ENCODE measurements around the gene EIF4A3.
A peak's percentile ranks its signal among the peaks of the same experiment; 100 is the strongest.

EIF4A3 gene

DNA sequence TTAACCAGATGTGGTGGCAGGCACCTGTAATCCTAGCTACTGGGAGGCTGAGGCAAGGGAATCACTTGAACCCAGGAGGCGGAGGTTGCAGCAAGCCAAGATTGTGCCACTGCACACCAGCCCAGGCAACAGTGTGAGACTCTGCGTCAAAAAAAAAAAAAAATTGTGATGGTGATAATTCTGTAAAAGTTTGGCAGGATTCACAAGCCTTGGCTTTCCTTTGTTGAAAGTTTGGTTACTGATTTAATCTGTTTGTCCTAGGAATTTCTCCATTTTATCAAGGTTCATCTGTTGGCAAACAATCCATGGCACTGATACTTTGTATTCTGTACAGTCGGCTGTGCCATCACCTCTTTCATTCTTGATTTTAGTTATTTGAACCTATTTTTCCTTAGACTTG, 15.9 kb downstream of the EIF4A3 start:
- DNase-seq, result no peak

DNA sequence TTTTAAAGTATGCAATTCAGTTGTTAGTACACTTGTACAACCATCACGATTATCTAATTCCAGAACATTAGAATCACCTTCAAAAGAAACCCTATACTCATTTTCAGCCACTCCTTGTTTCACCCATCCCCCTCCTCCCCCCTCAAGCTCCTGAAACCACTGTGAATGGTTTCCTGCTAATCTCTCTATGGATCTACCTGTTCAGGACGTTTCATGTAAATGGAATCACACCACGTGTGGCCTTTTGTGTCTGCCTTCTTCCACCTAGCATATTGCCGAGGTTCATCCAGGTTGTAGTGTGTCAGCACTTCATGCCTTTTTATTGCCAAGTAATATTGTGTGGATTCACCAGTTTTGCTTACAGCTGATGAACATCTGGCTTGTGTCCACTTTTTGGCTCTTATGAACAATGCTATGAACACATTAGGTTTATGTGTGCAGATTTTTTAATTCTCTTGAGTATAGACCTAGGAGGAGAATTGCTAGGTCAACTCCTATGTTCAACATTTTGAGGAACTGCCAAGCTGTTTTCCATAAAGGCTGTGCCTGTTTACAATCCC, 17.8 kb downstream of the EIF4A3 start:
- no peak for DNase-seq

DNA sequence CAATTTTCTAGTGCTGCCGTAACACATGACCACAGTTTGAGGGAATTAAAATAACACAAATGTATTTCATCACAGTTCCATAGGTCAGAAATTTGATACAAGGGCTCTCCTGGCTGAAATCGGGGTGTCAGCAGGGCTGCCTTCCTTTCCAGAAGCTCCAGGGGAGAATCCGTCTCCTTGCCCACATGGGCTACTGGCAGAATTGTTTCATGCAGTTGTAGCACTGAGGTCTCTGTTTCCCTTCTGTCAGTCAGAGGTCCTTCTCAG, 20.5 kb downstream of the EIF4A3 start:
- no peak for DNase-seq

DNA sequence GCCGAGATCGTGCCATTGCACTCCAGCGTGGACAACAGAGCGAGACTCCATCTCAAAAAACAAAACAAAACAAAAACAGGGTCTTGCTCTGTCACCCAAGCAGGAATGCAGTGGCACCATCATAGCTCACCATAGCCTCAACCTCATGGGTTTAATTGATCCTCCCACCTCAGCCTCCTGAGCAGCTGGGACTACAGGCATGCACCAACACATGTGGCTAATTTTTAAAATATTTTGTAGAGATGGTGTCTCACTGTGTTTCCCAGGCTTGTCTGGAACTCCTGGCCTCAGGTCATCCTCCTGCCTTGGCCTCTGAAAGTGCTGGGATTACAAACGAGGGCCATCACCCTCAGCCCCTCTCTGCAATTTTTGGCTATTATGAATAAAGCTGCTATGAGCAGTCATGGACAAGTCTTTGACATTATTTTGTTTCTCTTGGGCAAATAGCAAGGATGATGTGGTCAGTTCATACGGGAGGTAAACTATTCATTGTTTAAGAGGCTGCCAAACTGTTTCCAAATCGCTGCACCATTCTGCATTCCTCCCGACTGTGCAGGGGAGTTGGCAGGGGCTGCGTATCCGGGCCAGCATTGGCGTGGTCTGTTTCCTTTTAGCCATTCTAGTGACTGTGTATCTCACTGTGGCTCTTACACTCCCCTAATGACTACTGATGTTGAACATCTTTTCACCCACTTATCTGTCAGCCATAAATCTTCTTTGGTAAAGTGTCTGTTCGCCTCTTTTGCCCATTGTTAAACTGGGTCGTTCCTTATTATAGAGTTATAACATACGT, 21.1 kb downstream of the EIF4A3 start:
- peak; percentile 61 for DNase-seq

DNA sequence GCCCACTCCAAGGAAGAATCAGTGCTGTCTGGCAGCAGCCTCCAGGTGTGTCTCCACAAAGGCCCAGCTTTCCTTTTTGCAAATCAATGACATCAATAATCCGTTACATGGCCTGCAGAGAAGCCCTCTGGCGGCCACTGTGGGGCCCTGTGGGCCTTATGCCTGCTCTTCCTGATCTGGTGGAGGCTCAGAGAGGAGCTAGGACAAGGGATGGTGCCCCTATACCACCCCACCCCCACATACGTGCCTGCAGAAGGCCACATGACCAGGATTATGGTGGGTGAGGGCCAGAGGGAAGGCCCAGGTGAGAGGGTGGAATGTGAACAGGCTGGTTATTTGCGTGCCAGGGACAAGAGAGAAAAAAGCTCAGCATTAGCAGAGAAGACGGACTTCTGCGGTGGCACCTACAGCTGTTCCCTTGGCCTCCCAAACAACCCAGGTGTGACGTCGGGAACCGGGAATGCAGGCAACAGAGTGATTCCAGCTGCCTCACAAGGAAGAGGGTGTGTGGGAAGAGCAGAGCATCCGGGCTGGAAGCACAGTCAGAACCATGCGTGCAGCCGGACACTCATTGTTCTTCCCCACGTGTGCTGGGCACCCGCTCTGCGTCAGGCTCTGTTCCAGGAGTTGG, 22.5 kb downstream of the EIF4A3 start:
- DNase-seq, result peak; percentile 34

DNA sequence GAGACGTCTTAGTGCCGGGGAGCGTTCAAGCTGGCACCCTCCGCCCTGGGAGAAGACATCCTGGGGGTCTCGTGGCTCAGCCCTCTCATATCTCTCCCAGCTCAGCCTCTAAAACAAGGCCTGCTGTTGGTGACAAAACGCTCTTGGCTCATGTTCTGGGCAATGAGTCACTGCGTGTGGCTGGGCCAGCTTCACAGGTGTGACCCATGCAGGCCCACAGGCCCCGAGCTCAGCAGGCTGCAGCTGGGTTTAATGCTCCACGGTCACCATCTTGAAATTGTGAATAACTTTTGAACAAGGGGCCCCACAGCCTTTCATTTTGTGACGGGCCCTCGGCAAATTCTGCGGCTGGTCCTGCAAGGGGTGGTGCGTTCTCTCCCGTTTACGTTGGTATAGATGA, 23.1 kb downstream of the EIF4A3 start:
- no peak for DNase-seq

DNA sequence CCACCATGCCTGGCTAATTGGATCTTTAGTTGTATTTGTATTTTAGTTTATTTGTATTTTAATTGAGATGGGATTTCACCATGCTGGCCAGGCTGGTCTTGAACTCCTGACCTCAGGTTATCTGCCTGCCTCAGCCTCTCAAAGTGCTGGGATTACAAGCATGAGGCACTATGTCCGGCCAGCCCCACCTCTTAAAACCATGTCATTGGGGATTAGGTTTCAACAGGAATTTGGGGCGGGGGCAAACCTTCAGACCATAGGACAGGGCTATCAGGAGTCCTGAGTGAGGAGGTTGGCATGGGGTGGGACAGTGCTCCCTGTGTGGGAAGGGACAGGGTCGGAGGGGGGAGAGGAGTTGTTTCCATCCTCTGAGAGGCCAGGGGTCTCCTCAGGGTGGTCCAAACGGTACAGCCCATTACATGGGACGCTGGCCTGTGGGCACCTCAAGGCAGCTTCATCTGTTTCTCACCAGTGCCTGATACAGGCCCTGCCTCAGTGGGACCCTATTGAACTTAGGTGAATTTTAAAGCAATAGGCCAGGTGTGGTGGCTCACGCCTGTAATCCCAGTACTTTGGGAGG, 23.9 kb downstream of the EIF4A3 start:
- DNase-seq, result no peak

DNA sequence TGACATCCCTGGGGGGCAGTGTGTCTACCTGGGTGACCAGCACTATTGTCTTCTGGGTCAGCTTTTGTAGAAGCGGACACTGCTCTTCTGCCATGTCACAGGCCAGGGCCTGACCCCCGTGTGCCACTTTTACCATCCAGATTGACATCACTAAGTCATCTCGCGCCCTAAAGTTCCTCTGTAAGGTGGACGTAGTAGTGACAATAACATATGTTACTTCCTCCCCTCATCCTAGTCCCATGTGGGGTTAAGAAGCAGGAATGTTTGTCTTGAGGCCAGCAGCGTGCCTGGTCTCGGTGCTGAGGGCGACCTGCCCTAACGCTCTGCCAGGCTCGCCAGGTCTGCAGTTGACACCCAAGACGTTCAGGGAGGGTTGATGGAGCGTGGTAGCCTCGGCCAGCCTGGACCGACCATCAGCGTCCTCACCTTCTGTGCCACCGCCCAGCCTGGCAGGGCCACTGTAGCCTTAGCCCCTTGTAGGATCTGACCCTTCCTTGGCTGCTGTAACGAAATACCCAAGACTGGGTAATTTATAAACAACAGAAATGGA, 24.8 kb downstream of the EIF4A3 start:
- DNase-seq, result no peak

DNA sequence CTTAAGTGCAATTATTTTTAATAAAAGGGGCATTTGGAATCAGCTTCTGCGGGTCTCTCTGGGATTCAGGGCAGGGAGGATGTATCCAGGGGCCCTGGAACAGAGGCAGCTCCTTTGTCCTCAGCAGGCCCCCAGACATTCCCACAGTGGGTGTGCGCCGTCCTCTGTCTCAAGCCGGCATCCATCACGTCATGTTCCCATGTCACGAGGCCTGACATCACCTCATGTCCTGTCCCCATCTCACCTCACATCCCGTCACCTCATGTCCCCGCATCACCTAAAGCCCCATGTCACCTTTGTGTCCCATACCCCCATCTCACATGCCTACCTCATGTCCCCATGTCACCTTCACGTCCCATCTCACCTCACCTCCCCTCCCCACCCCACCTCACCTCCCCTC, 27.1 kb downstream of the EIF4A3 start:
- no peak for DNase-seq

DNA sequence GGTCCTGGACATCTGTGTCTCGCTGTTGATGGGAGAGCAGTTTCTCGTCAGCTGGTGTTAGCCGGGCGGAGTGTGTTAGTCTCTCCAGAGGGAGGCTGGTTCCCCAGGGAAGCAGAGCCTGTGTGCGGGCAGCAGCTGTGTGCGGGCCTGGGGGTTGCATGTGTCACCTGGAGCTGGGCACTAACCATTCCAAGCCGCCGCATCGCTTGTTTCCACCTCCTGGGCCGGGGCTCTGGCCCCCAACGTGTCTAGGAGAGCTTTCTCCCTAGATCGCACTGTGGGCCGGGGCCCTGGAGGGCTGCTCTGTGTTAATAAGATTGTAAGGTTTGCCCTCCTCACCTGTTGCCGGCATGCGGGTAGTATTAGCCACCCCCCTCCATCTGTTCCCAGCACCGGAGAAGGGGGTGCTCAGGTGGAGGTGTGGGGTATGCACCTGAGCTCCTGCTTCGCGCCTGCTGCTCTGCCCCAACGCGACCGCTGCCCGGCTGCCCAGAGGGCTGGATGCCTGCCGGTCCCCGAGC, 27.6 kb downstream of the EIF4A3 start:
- DNase-seq, result no peak

DNA sequence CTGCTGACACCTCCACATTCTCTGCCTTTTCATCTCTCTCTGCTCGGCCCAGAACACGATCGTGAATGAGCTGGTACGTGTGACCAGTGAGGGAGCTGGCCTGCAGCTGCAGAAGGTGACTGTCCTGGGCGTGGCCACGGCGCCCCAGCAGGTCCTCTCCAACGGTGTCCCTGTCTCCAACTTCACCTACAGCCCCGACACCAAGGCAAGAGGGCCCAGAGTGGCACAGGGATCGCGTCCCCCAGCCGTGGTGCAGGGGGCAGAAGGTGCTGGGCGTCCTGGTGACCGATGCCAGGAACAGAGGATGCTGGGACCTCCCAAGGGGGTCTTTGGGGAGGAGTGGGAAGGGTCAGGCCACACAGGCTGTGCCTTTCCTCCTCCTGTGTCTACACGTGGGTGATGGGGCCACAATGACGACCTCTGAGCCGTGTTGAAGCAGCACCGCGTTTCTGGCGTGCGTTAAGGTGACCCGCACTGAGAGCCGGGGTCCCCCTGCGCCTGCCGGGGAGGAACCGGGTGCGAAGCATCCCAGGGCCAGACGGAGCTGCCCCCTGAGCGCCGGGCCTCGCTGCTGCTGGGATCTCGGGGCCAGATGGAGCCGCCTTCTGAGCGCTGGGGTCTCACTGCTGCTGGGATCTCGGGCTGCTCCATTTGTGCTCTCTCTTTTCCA, 28.2 kb downstream of the EIF4A3 start:
- no peak for DNase-seq

DNA sequence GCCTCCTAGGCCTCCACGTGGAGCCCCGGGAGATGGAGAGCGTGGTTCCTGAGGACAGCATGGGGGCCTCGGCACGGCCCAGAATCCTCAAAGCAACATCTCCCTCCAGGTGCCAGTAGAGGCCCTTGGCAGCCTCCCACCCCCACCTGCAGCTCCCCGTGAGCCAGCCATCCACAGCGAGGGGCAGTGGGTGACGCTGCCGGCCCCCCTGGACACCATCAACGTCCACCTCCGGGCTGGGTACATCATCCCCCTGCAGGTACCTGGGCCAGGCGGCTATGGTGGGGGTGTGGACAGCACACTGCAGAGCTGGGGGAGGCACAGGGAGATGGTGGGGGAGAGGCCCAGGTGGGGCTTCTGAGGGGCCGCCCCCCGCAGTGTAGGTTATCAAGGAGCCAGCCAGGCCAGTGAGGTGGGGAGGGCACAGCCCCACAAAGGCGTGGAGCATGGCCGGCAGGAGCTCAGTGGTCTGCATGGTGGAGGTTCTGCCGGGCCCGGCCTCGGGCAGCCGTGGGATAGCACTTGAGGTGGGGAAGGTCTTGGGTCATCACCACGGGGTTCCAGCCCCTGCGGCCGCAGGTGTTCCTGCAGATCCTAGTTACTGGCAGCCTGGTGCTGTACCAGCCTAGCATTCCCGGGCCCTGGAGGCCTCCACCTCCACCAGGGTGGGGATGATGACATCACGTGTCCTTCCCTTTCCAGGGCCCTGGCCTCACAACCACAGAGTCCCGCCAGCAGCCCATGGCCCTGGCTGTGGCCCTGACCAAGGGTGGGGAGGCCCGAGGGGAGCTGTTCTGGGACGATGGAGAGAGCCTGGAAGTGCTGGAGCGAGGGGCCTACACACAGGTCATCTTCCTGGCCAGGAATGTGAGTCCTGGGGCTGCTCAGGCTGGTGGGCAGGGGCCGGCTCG, 29.2 kb downstream of the EIF4A3 start:
- no peak for DNase-seq

DNA sequence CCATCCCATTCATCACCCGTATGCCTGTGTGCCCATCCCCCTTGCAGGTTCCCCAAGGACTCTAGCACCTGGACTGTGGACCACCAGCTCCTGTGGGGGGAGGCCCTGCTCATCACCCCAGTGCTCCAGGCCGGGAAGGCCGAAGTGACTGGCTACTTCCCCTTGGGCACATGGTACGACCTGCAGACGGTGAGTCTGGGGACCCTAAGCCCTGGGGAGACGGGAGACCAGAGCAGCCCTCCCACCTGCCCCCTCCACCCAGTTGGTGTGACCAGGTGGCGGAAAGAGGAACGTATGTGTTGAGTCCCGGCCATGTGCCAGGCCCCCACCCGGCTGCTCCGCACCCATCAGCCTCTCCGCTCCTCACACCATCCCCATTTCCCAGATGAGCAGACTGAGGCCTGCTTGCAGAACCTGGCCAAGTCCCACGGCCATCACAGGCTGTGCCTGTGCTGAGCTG, 30.0 kb downstream of the EIF4A3 start:
- no peak for DNase-seq

DNA sequence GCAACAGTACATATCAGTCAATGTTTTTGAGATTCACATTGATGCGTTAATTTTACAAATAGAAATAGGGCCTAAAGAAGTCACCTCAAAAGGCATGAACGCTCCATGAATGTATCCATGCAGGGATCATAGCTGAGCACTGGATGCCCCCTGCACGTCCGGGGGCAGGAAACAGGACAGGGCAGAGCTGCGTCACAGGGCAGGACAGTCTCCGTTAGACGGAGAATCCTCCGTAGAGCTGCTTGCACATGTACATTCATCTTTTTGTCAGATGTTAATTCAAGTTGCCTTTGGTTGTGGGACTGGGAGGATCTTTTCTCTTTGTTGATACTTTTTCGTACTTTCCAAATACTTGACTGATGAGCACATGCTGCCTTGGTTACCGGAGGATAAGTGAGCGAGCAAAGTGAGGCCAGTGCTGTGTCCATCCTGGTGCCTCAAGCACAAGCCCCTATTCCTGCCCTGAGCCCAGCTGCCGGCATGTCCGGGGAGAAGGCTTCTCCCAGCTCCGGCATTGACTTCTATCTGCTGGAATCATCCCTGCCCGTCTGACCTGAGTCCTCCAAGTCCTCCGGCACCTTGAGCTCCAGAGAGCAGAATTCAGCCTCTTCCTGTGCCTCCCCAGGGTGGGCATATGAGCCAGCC, 30.5 kb downstream of the EIF4A3 start:
- DNase-seq, result no peak

DNA sequence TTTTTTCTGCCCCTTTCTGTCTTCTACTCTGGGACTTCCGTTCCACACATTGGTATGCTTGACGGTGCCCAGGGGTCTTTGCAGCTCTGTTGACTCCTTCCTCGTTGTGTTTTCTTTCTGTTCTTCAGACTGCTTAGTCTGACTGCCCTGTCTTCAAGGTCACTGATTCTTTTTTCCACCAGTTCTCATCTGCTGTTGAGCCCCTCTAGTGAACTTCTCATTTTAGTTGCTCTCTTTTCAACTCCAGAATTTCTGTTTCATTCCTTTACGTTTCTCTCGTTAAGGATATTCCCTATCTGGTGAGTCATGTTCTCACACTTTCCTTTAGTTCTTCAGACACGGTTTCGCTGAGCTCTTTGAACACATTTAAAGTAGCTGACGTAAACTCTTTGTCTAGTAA, 31.8 kb downstream of the EIF4A3 start:
- no peak for DNase-seq

DNA sequence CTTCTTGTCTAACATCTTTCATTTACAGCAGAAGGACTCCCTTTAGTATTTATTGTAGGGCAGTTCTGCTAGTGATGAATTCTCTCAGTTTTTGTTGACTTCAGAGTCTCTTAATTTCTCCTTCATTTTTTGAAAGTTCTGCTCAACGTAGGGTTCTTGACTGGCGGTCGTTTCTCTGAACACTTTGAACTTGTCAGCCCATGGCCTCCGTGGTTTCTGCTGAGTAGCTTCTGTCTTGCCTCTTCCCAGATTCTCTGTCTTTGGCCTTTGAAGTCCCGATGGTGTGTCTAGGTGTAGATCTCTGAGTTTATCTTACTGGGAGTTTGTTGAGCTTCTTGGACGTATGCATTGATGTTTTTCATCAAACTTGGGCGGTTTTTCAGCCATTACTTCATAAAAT, 32.2 kb downstream of the EIF4A3 start:
- DNase-seq, result no peak

DNA sequence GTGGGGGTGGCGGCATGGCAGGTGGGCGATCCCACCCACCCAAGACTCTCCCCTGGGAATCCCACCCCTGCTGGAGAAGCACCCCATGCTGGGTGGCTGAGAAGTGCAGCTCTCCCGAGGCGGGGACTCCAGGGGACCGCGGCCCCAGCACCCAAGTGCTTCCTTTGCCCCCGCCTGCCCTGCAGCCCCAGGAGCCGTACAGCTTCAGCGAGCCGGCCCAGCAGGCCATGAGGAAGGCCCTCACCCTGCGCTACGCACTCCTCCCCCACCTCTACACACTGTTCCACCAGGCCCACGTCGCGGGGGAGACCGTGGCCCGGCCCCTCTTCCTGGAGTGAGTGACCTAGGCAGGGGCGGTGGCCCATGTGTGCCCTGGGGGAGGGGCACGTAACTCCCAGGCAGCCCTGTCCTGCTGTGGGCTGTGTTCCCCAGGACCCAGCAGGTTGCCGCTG, 33.9 kb downstream of the EIF4A3 start:
- DNase-seq, result no peak

DNA sequence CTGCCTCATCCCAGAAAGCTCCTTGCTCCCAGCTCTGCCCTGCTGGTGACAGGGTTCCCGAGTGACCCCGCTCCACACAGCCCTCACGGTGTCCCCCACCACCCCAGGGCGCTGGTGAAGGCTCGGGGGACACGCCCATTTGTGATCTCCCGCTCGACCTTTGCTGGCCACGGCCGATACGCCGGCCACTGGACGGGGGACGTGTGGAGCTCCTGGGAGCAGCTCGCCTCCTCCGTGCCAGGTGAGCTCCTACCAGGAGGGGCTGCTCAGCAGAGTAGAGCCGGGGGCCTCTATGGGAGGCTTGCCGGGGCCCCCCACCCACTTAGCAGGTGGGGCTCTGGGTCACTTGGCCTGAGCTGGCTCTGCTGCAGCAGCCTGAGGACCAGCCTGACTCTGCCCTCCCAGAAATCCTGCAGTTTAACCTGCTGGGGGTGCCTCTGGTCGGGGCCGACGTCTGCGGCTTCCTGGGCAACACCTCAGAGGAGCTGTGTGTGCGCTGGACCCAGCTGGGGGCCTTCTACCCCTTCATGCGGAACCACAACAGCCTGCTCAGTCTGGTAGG, 34.4 kb downstream of the EIF4A3 start:
- no peak for DNase-seq

DNA sequence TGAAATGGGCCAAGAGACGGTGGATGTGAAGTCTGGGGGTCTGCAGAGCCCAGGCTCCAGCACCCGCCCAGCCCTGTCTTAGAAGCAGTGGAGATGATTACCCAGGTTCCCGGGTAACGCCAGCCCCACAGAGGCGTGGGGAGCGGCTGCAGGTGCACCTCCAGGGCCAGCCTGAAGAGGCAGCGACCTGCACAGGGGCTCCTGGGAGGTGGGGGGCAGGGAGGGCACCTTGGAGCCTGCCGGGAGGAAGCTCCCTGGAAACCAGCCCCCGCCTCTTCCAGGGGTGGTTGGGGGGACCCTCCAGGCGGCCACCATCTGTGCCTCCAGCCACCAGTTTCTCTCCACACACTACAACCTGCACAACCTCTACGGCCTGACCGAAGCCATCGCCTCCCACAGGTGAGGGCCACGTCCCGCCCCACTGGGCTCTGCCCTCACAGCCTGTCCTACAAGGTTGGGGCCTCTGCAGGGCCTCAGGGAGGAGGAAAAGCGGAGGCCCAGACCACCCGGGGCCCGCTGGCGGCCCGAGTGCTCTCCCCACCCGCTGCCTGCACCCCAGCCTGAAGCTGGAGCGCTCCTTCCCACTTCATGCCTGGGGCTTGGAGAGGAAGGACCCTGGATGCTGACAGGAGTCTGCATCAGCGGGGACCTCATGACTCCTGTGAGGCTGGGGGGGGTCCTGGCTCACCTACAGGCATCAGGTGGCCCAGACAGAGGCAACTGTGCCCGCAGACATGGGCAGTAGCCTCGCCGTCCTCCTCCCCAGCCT, 35.0 kb downstream of the EIF4A3 start:
- DNase-seq, result no peak
